Measurements from ENCODE around the gene WASF2.

- TF ChIP-seq CTCF (IDR thresholded peaks at IDR 0.05) (no peak), POLR2A (IDR thresholded peaks at IDR 0.05) (peak in 1 of 4 donors; percentile 12)
Measured at GRCh38 chr1:27519331-27520258, 29.6 kb upstream of the WASF2 start.

Measured in esophagus squamous epithelium (tissue), 4 donors.